ENCODE data around the gene GRIK3. TPM values are rescaled to one million over a fixed set of nuclear protein-coding genes. Genes with fewer than 3 reads are reported as not detected.

GRIK3 gene
- total and polyA plus RNA-seq, 7 donors, result 0.03 to 0.15 (median 0.04) TPM; not detected in 2

- H3K27me3 ChIP-seq (ENCODE audit: insufficient read depth in 3 of 3, low read length in 2 of 3), result peaks cover 0 to 4% (median 2%) of the 10 kb centered on the region in 3 donors
- intact Hi-C loops (cut with DNase I), result no loop called here
- no peak for TF ChIP-seq CTCF (IDR thresholded peaks at IDR 0.05)
Measured at GRCh38 chr1:37010011-37010410, 24.3 kb downstream of the GRIK3 start.

GRCh38 chr1:37009521-37009920 is 24.8 kb downstream of the GRIK3 start:
- H3K4me1 ChIP-seq, result no peaks in the 10 kb centered on the region
- peaks cover 0 to 4% (median 2%) of the 10 kb centered on the region in 3 donors for H3K27me3 ChIP-seq (ENCODE audit: insufficient read depth in 3 of 3, low read length in 2 of 3)
- intact Hi-C loops (cut with DNase I), result no loop called here
- H3K9me3 ChIP-seq, result no peaks in the 10 kb centered on the region
- ATAC-seq, result no peak
- no peak overlapping the region for H3K4me3 ChIP-seq
- WGBS, 3 donors, result 46 to 48% (median 46%) methylated on average over 5 of the region's 5 CpGs
- H3K27ac ChIP-seq, result no peak overlapping the region
- no peaks in the 10 kb centered on the region for H3K36me3 ChIP-seq (ENCODE audit: insufficient read depth in 1 of 2, low read depth in 1 of 2)
- DNase-seq, result no peak
- TF ChIP-seq CTCF (IDR thresholded peaks at IDR 0.05), result no peak

More at GRCh38 chr1:37010011-37010410, 24.3 kb downstream of the GRIK3 start:
- Histone ChIP-seq H3K9me3 (no peaks in the 10 kb centered on the region), H3K4me1 (no peaks in the 10 kb centered on the region), H3K36me3 (ENCODE audit: insufficient read depth in 1 of 2, low read depth in 1 of 2) (no peaks in the 10 kb centered on the region), H3K4me3 (no peak overlapping the region), H3K27ac (no peak overlapping the region)
- no peak for DNase-seq
- 45 to 56% (median 48%) methylated on average over 4 of the region's 4 CpGs for WGBS, 3 donors
- no peak for ATAC-seq

- intact Hi-C loops (cut with DNase I), result no loop called here
- peak in 3 of 4 donors; percentile 36 to 45 (median 39) for ATAC-seq
- no peak for DNase-seq
- Histone ChIP-seq H3K4me1 (no peaks in the 10 kb centered on the region), H3K27ac (no peak overlapping the region), H3K36me3 (ENCODE audit: insufficient read depth in 1 of 2, low read depth in 1 of 2) (no peaks in the 10 kb centered on the region), H3K4me3 (no peak overlapping the region), H3K9me3 (no peaks in the 10 kb centered on the region), H3K27me3 (ENCODE audit: insufficient read depth in 3 of 3, low read length in 2 of 3) (peaks cover 0 to 4% (median 0%) of the 10 kb centered on the region in 3 donors)
- no peak for TF ChIP-seq CTCF (IDR thresholded peaks at IDR 0.05)
- WGBS, 3 donors, result 46 to 60% (median 51%) methylated on average over 11 of the region's 11 CpGs
Measured at GRCh38 chr1:37006132-37006868, 28.0 kb downstream of the GRIK3 start.

- DNase-seq, result no peak
- 87 to 92% (median 88%) methylated on average over 3 of the region's 3 CpGs for WGBS, 3 donors
- TF ChIP-seq CTCF (IDR thresholded peaks at IDR 0.05), result no peak
- Histone ChIP-seq H3K4me1 (no peaks in the 10 kb centered on the region), H3K36me3 (ENCODE audit: insufficient read depth in 1 of 2, low read depth in 1 of 2) (no peaks in the 10 kb centered on the region), H3K27me3 (ENCODE audit: insufficient read depth in 3 of 3, low read length in 2 of 3) (peaks cover 0 to 5% (median 0%) of the 10 kb centered on the region in 3 donors), H3K27ac (no peak overlapping the region), H3K9me3 (no peaks in the 10 kb centered on the region), H3K4me3 (no peak overlapping the region)
- intact Hi-C loops (cut with DNase I), result no loop called here
- ATAC-seq, result no peak
Measured at GRCh38 chr1:37002898-37003297, 31.4 kb downstream of the GRIK3 start.
